Raji (cell line): Measurements from ENCODE around the gene HID1.

ENCODE experiments used
- POLR2A ChIP-seq: IDR thresholded peaks from 2 replicates; pipeline ENCODE4 v1.6.1; 2011; ENCODE audit warnings: low read depth, low read length, control low read depth; ENCODE audit not compliant: insufficient read depth

Gene HID1

DNA sequence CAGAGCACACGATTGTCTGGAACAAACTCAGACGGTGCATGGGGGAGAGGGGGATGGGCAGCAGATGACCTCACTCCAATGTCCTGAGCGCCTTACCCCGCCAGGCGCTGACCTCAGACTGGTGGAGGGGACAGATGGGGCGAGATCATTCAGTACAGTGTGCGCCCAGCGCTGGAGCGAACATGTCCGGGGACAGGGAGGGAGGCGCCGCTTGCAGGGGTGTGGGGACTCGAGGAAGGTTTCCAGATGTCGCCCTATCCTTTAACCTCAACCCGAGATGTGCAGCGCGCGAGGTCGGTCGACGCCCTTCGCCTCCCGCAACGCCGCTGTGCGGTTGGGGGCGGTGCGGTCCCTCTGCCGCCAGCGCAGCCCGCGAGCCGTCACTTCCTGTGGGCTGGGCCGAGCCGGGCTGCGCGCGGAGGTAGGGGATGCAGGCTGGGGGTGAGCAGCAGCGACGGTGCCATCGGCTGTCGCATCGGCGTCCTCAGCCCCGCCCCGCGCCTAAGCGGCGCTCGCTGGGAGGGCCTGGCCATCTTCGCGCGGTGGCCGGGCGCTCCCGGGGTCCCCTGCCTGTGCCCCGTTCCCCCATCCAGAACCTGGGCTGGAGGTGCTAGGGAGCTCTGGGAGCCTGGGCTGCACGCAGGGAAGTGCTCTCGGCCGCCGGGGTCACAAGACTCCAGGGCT, 9.6 kb upstream of the HID1 start:
- TF ChIP-seq POLR2A: no peak

- TF ChIP-seq POLR2A: no peak
These were observed 8.9 kb upstream of the HID1 start for GRCh38 chr17:74981318-74981978.

GRCh38 chr17:74979408-74980146, 7.0 kb upstream of the HID1 start:
- TF ChIP-seq POLR2A: no peak

DNA sequence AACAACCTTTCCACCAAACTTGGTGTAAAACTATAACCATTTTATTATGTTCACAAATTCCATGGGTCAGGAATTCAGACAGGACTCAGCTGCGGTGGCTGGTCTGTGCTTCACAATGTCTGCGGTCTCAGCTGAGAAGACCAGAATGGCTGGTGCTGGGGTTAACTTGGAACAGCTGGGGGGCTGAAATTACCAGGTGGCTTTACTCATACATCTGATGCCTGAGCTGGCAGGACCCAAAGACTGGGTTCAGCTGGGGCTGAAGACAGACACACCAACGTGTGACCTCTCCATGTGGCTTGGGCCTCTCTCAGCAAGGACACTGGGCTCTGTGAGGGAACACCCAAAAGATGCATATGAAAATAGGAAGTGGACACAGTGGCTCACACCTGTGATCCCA, 5.7 kb upstream of the HID1 start:
- TF ChIP-seq POLR2A: no peak

- no peak for TF ChIP-seq POLR2A
These were observed 5.2 kb upstream of the HID1 start for GRCh38 chr17:74977802-74978201.

- no peak for TF ChIP-seq POLR2A
These were observed 3.4 kb upstream of the HID1 start for GRCh38 chr17:74975943-74976342.

GRCh38 chr17:74972973-74973328, 392 bp upstream of the HID1 start:
- no peak for TF ChIP-seq POLR2A

DNA sequence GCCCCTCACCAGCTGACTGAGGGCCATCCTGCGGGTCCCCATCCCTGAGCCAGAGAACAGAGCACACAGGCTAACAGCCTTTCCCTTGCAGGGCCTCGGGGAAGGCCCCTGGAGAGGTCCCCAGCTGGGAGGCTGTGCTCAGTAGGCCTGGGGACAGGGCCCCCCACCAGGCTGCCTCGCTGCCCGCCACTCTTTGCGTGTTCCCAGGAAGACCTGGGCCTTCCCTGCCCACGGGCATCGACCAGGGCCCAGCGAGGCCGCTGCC, 785 bp downstream of the HID1 start:
- TF ChIP-seq POLR2A: no peak

DNA sequence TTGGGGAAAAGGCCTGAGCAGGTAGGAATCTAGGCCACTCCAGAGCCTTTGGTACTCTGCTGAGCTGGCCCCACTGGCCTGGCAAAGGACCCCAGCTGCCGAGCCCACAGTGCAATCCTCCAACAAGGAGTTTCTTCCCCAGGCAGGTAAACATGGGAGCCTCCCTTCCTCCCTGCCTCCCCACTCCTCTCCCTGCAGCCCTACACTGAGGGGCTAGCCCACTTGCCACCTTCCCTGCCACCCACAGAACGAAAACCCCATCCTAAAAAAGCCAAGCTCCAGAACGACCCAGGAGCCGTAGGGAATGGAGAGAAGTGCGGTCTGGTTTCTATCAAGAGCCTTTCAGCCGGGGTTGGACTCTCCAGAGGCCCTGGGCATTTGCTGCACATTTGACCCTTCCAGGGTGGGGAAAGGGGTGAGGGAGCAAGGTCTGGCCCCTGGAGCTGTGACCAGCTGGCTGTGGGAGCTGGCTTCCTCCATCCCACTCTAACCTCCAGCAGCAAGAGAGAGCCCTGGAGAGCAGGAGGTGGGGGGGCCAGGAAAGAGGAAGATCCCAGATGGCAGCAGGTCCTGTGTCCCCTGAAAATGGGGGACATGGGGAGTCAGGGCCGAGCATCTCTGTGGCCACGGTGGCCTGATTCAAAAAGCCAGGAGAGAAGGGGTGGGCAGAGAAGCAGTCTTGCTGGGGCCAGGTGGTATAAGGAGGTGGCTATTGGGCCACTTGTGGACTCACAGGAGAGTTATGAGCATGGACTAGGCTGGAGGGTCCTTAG, 1.3 kb downstream of the HID1 start:
- TF ChIP-seq POLR2A: no peak

DNA sequence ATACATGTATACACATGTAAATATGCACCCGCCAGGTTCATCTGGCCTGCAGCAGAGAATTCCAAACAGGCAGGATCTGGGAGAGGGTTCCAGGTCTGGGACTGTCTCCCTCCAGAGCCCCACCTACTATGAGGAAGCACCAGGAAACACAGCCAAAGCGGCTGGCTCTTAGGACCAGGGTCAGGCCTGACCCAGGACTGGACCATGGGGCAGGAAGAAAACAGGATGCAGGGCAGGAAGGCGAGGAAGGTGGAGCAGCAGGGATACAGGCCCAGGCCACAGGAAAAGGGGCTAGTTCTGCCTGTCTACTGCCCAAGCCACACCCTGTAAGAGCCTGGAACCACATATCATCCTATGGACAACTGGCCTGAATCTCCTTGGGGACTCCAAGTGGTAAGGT, 2.2 kb downstream of the HID1 start:
- no peak for TF ChIP-seq POLR2A

- no peak for TF ChIP-seq POLR2A
These were observed 4.2 kb downstream of the HID1 start for GRCh38 chr17:74968361-74968780.

DNA sequence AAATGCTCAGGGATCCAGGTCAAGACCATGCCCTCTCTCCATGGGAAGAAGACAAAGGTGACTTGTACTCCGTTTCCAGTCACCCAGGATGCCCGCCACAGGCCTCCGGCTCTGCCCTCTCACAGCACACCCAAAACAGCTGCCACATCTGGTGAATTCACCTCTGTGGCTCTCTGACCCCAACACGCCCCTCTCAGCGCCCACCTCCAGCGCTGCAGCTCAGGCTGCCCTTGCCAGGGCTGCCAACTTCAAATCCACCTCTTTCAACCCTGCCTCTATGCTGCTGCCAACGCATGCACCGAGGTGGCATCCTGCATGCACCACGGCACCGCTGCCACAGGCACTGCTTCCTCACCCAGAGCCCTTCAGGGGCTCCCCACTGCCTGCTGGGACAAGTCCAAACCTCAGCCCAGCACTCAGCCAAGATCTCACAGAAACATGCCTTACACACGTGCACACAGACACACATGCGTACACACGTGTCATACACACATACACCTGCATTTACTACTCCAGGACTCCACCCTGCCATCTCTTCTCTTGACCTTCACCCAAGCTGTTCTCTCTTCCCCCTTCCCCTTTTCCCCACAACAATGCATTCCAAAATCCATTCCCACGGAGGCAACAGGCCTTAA, 7.5 kb downstream of the HID1 start:
- no peak for TF ChIP-seq POLR2A

- no peak for TF ChIP-seq POLR2A
These were observed 8.3 kb downstream of the HID1 start for GRCh38 chr17:74964246-74964761.

DNA sequence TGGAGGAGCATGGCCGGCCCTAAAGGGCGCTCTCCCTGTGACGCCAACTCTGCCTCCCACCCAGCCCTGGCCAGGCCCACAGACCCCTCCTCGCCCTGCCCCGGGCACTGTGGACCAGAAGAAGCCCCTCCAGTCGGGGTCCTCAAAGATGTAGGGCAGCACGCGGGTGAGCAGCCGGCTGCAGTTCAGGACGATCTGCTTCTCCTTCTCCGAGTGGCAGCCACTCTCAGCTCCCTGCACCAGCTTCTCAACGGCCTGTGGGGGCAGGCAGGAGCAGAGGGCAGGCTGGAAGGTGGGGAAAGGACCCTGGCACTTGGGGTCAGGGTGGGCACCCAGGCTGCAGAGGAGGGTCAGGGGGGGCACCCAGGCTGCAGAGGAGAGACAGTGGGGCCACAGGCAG, 8.9 kb downstream of the HID1 start:
- TF ChIP-seq POLR2A: no peak
